Measurements from ENCODE around the gene EIF3B.

DNA sequence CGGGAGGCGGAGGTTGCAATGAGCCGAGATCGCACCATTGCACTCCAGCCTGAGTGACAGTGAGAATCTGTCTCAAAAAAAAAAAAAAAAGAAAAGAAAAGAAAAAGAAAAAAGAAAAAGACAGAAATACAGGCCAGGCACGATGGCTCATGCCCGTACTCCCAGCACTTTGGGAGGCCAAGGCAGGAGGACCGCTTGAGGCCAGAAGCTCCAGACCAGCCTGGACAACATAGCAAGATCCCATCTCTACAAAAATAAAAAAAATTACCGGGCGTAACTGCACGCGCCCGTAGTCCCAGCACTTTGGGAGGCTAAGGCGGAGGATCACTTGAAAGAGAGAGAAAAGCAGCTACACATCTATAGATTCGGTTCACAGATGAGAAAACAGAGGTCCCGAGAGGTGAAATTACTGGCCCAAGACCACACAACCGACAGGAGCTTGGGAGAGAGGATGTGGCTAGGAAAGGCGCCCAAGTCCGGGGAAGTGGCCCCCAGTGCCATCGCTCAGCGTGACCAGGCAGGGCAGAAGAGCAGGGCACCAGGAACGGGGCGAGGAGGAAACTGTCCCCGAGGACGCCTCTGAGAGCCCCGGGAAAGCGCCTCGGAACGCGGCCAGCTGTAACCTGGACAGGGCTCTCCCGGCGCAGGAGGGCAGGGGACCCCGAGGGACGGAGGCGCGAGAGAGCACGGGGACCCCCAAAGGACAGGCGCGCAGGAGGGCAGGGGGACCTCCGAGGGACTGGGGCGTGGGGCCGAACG lies 41.0 kb upstream of the EIF3B start:
- TF ChIP-seq CTCF (conservative IDR thresholded peaks at IDR 0.05 in 1 of 2, IDR thresholded peaks at IDR 0.05 in 1 of 2; ENCODE audit: extremely low read depth in 1 of 2, insufficient read depth in 1 of 2, low read depth in 1 of 2, low read length in 2 of 2), result no peak
- no peak for TF ChIP-seq EZH2 (IDR thresholded peaks at IDR 0.05; ENCODE audit: borderline replicate concordance, low read length)

Measured in mammary epithelial cell (primary cell).